ENCODE data around the gene RTL3. TPM values are rescaled to one million over a fixed set of nuclear protein-coding genes. Genes with fewer than 3 reads are reported as not detected.
A peak's percentile ranks its signal among the peaks of the same experiment; 100 is the strongest.

The RTL3 gene
- total and polyA plus RNA-seq, 8 donors: 0.05 to 12.9 (median 0.55) TPM; not detected in 5

GRCh38 chrX:78693536-78693935 is 34.4 kb upstream of the RTL3 start:
- H3K9me3 ChIP-seq: no peaks in the 10 kb centered on the region
- no peak overlapping the region for H3K4me3 ChIP-seq
- DNase-seq: peak in 1 of 2 donors; percentile 56
- no peaks in the 10 kb centered on the region for H3K4me1 ChIP-seq
- TF ChIP-seq POLR2A (IDR thresholded peaks at IDR 0.05): no peak
- no peak for TF ChIP-seq EP300 (IDR thresholded peaks at IDR 0.05)
- no peak for TF ChIP-seq POLR2AphosphoS5 (IDR thresholded peaks at IDR 0.05)
- TF ChIP-seq CTCF (IDR thresholded peaks at IDR 0.05): no peak
- no peak overlapping the region for H3K27ac ChIP-seq
- WGBS, 5 donors: 52 to 73% (median 64%) methylated on average over 3 of the region's 3 CpGs
- no peaks in the 10 kb centered on the region for H3K27me3 ChIP-seq
- no peaks in the 10 kb centered on the region for H3K36me3 ChIP-seq
- intact Hi-C loops (cut with DNase I; ENCODE audit: low total_unique reads): no loop called here

DNA sequence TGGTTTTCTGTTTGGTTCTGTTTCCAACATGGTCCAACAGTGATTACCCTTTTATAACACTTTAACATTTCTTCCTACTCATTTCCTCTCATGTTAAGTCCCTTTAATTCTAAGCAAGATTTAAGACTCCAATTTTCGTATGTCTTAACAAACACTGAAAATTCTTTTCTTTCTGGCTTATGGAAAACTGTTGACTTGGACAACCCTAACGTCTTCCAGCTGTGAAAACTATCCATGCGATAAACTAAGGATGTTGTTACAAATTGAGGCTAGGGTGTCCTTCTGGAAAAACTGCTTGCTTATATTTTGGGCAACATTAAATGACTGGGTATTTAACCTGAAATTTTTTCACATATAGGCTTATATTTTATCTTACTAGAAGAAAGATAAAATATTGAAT is 33.9 kb upstream of the RTL3 start:
- H3K9me3 ChIP-seq: no peaks in the 10 kb centered on the region
- no peak overlapping the region for H3K27ac ChIP-seq
- H3K4me3 ChIP-seq: no peak overlapping the region
- H3K4me1 ChIP-seq: no peaks in the 10 kb centered on the region
- no peaks in the 10 kb centered on the region for H3K27me3 ChIP-seq
- TF ChIP-seq CTCF (IDR thresholded peaks at IDR 0.05): no peak
- no peak for TF ChIP-seq POLR2A (IDR thresholded peaks at IDR 0.05)
- no peak for TF ChIP-seq EP300 (IDR thresholded peaks at IDR 0.05)
- no peak for TF ChIP-seq POLR2AphosphoS5 (IDR thresholded peaks at IDR 0.05)
- WGBS, 5 donors: 56 to 79% (median 72%) methylated on average over 3 of the region's 3 CpGs
- intact Hi-C loops (cut with DNase I; ENCODE audit: low total_unique reads): no loop called here
- DNase-seq: peak in 1 of 2 donors; percentile 31
- H3K36me3 ChIP-seq: no peaks in the 10 kb centered on the region

DNA sequence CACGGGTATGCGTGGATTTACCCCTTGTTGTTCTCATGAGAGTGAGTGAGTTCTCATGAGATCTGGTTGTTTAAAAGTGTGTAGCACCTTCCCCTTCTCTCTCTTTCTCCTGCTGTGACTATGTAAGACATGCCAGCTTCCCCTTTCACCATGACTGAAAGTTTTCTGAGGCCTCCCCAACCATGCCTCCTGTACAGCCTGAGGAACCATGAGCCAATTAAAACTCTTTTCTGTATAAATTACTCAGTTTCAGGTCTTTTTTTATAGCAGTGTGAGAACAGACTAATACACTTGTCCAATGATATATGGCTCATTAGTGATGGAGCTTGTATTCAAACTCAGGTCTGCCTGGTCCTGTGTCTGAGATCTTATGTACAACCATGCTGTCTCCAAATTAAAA is 28.5 kb upstream of the RTL3 start:
- intact Hi-C loops (cut with DNase I; ENCODE audit: low total_unique reads): no loop called here
- Histone ChIP-seq H3K9me3 (no peaks in the 10 kb centered on the region), H3K4me3 (no peak overlapping the region), H3K4me1 (no peaks in the 10 kb centered on the region), H3K27ac (no peak overlapping the region), H3K27me3 (no peaks in the 10 kb centered on the region), H3K36me3 (no peaks in the 10 kb centered on the region)
- WGBS, 5 donors: 89 to 95% (median 94%) methylated on average over 2 of the region's 2 CpGs
- DNase-seq: no peak
- TF ChIP-seq EP300 (IDR thresholded peaks at IDR 0.05) (no peak), POLR2A (IDR thresholded peaks at IDR 0.05) (no peak), CTCF (IDR thresholded peaks at IDR 0.05) (no peak), POLR2AphosphoS5 (IDR thresholded peaks at IDR 0.05) (no peak)

GRCh38 chrX:78673246-78673645 is 14.1 kb upstream of the RTL3 start:
- no peak for TF ChIP-seq EP300 (IDR thresholded peaks at IDR 0.05)
- TF ChIP-seq CTCF (IDR thresholded peaks at IDR 0.05): no peak
- TF ChIP-seq POLR2AphosphoS5 (IDR thresholded peaks at IDR 0.05): no peak
- TF ChIP-seq POLR2A (IDR thresholded peaks at IDR 0.05): no peak
- Histone ChIP-seq H3K4me3 (no peak overlapping the region), H3K27me3 (no peaks in the 10 kb centered on the region), H3K36me3 (no peaks in the 10 kb centered on the region), H3K27ac (no peak overlapping the region), H3K9me3 (no peaks in the 10 kb centered on the region), H3K4me1 (no peaks in the 10 kb centered on the region)
- intact Hi-C loops (cut with DNase I; ENCODE audit: low total_unique reads): no loop called here
- DNase-seq: no peak

Measured in stomach (tissue), 9 donors.